ENCODE measurements around the gene SDHAF1.

Gene SDHAF1

GRCh38 chr19:36013280-36014011, 18.5 kb downstream of the SDHAF1 start:
- Histone ChIP-seq H3K9ac (ENCODE audit: low read length in 5 of 5) (peak overlapping the region; percentile 73 to 85 (median 81)), H3K4me3 (ENCODE audit: low read depth in 1 of 5, low read length in 5 of 5) (peak overlapping the region; percentile 74 to 93 (median 89)), H3K9me3 (ENCODE audit: control insufficient read depth in 5 of 5, low read length in 5 of 5) (no peaks in the 10 kb centered on the region), H3K4me1 (ENCODE audit: control insufficient read depth in 5 of 5, insufficient read depth in 5 of 5, low read length in 5 of 5) (peaks cover 4 to 34% (median 28%) of the 10 kb centered on the region in 5 donors), H3K36me3 (ENCODE audit: control insufficient read depth in 5 of 5, insufficient read depth in 5 of 5, low read length in 5 of 5) (peaks cover 0 to 18% (median 10%) of the 10 kb centered on the region in 5 donors), H3K27me3 (ENCODE audit: control insufficient read depth in 5 of 5, insufficient read depth in 4 of 5, low read length in 5 of 5) (no peaks in the 10 kb centered on the region), H3K27ac (ENCODE audit: low read depth, low read length) (peak overlapping the region; percentile 57)

GRCh38 chr19:36014012-36014924, 19.3 kb downstream of the SDHAF1 start, which contains the start of gene ALKBH6:
TSS of gene ALKBH6 (minus strand) at chr19:36014213. CDS start at chr19:36013397, 816 bp downstream.
- peak within 1 kb of the TSS; percentile 74 to 93 (median 89) for H3K4me3 ChIP-seq (ENCODE audit: low read depth in 1 of 5, low read length in 5 of 5)

GRCh38 chr19:36019061-36019670, 24.2 kb downstream of the SDHAF1 start:
- H3K27ac ChIP-seq (ENCODE audit: low read depth, low read length), result no peak overlapping the region
- H3K9me3 ChIP-seq (ENCODE audit: control insufficient read depth in 5 of 5, low read length in 5 of 5), result no peaks in the 10 kb centered on the region
- peaks cover 0 to 6% (median 6%) of the 10 kb centered on the region in 5 donors for H3K4me1 ChIP-seq (ENCODE audit: control insufficient read depth in 5 of 5, insufficient read depth in 5 of 5, low read length in 5 of 5)
- H3K27me3 ChIP-seq (ENCODE audit: control insufficient read depth in 5 of 5, insufficient read depth in 4 of 5, low read length in 5 of 5), result no peaks in the 10 kb centered on the region
- peaks cover 0 to 37% (median 19%) of the 10 kb centered on the region in 5 donors for H3K36me3 ChIP-seq (ENCODE audit: control insufficient read depth in 5 of 5, insufficient read depth in 5 of 5, low read length in 5 of 5)
- no peak overlapping the region for H3K4me3 ChIP-seq (ENCODE audit: low read depth in 1 of 5, low read length in 5 of 5)
- no peak overlapping the region for H3K9ac ChIP-seq (ENCODE audit: low read length in 5 of 5)

More at GRCh38 chr19:36014012-36014924, 19.3 kb downstream of the SDHAF1 start, which contains the start of gene ALKBH6:
- peaks cover 0 to 21% (median 10%) of the 10 kb centered on the region in 5 donors for H3K36me3 ChIP-seq (ENCODE audit: control insufficient read depth in 5 of 5, insufficient read depth in 5 of 5, low read length in 5 of 5)
- H3K4me1 ChIP-seq (ENCODE audit: control insufficient read depth in 5 of 5, insufficient read depth in 5 of 5, low read length in 5 of 5), result peaks cover 4 to 26% (median 21%) of the 10 kb centered on the region in 5 donors
- H3K9me3 ChIP-seq (ENCODE audit: control insufficient read depth in 5 of 5, low read length in 5 of 5), result no peaks in the 10 kb centered on the region
- peak within 1 kb of the TSS; percentile 57 for H3K27ac ChIP-seq (ENCODE audit: low read depth, low read length)
- peak within 1 kb of the TSS; percentile 73 to 85 (median 81) for H3K9ac ChIP-seq (ENCODE audit: low read length in 5 of 5)
- no peaks in the 10 kb centered on the region for H3K27me3 ChIP-seq (ENCODE audit: control insufficient read depth in 5 of 5, insufficient read depth in 4 of 5, low read length in 5 of 5)

- H3K9ac ChIP-seq (ENCODE audit: low read length in 5 of 5), result no peak overlapping the region
- peaks cover 0 to 43% (median 21%) of the 10 kb centered on the region in 5 donors for H3K36me3 ChIP-seq (ENCODE audit: control insufficient read depth in 5 of 5, insufficient read depth in 5 of 5, low read length in 5 of 5)
- no peak overlapping the region for H3K27ac ChIP-seq (ENCODE audit: low read depth, low read length)
- H3K9me3 ChIP-seq (ENCODE audit: control insufficient read depth in 5 of 5, low read length in 5 of 5), result no peaks in the 10 kb centered on the region
- H3K4me1 ChIP-seq (ENCODE audit: control insufficient read depth in 5 of 5, insufficient read depth in 5 of 5, low read length in 5 of 5), result no peaks in the 10 kb centered on the region
- no peaks in the 10 kb centered on the region for H3K27me3 ChIP-seq (ENCODE audit: control insufficient read depth in 5 of 5, insufficient read depth in 4 of 5, low read length in 5 of 5)
- H3K4me3 ChIP-seq (ENCODE audit: low read depth in 1 of 5, low read length in 5 of 5), result no peak overlapping the region
These were observed 28.4 kb downstream of the SDHAF1 start for GRCh38 chr19:36023432-36023831.

GRCh38 chr19:36025541-36025940, 30.6 kb downstream of the SDHAF1 start:
- H3K36me3 ChIP-seq (ENCODE audit: control insufficient read depth in 5 of 5, insufficient read depth in 5 of 5, low read length in 5 of 5), result peaks cover 0 to 39% (median 21%) of the 10 kb centered on the region in 5 donors
- no peaks in the 10 kb centered on the region for H3K27me3 ChIP-seq (ENCODE audit: control insufficient read depth in 5 of 5, insufficient read depth in 4 of 5, low read length in 5 of 5)
- H3K9me3 ChIP-seq (ENCODE audit: control insufficient read depth in 5 of 5, low read length in 5 of 5), result no peaks in the 10 kb centered on the region
- no peak overlapping the region for H3K9ac ChIP-seq (ENCODE audit: low read length in 5 of 5)
- no peak overlapping the region for H3K4me3 ChIP-seq (ENCODE audit: low read depth in 1 of 5, low read length in 5 of 5)
- H3K27ac ChIP-seq (ENCODE audit: low read depth, low read length), result no peak overlapping the region
- peaks cover 0 to 1% (median 0%) of the 10 kb centered on the region in 5 donors for H3K4me1 ChIP-seq (ENCODE audit: control insufficient read depth in 5 of 5, insufficient read depth in 5 of 5, low read length in 5 of 5)

- Histone ChIP-seq H3K36me3 (ENCODE audit: control insufficient read depth in 5 of 5, insufficient read depth in 5 of 5, low read length in 5 of 5) (peaks cover 0 to 39% (median 21%) of the 10 kb centered on the region in 5 donors), H3K27ac (ENCODE audit: low read depth, low read length) (no peak overlapping the region), H3K27me3 (ENCODE audit: control insufficient read depth in 5 of 5, insufficient read depth in 4 of 5, low read length in 5 of 5) (no peaks in the 10 kb centered on the region)
These were observed 31.3 kb downstream of the SDHAF1 start for GRCh38 chr19:36026091-36026876.

GRCh38 chr19:36027696-36028095, 32.7 kb downstream of the SDHAF1 start:
- Histone ChIP-seq H3K9me3 (ENCODE audit: control insufficient read depth in 5 of 5, low read length in 5 of 5) (no peaks in the 10 kb centered on the region), H3K4me1 (ENCODE audit: control insufficient read depth in 5 of 5, insufficient read depth in 5 of 5, low read length in 5 of 5) (peaks cover 0 to 20% (median 12%) of the 10 kb centered on the region in 5 donors), H3K27me3 (ENCODE audit: control insufficient read depth in 5 of 5, insufficient read depth in 4 of 5, low read length in 5 of 5) (no peaks in the 10 kb centered on the region), H3K9ac (ENCODE audit: low read length in 5 of 5) (no peak overlapping the region), H3K36me3 (ENCODE audit: control insufficient read depth in 5 of 5, insufficient read depth in 5 of 5, low read length in 5 of 5) (peaks cover 0 to 34% (median 21%) of the 10 kb centered on the region in 5 donors), H3K27ac (ENCODE audit: low read depth, low read length) (no peak overlapping the region), H3K4me3 (ENCODE audit: low read depth in 1 of 5, low read length in 5 of 5) (no peak overlapping the region)

More at GRCh38 chr19:36026091-36026876, 31.3 kb downstream of the SDHAF1 start:
- Histone ChIP-seq H3K4me3 (ENCODE audit: low read depth in 1 of 5, low read length in 5 of 5) (no peak overlapping the region), H3K9me3 (ENCODE audit: control insufficient read depth in 5 of 5, low read length in 5 of 5) (no peaks in the 10 kb centered on the region), H3K9ac (ENCODE audit: low read length in 5 of 5) (no peak overlapping the region), H3K4me1 (ENCODE audit: control insufficient read depth in 5 of 5, insufficient read depth in 5 of 5, low read length in 5 of 5) (peaks cover 0 to 6% (median 2%) of the 10 kb centered on the region in 5 donors)

- H3K9ac ChIP-seq (ENCODE audit: low read length in 5 of 5), result no peak overlapping the region
- H3K9me3 ChIP-seq (ENCODE audit: control insufficient read depth in 5 of 5, low read length in 5 of 5), result no peaks in the 10 kb centered on the region
- H3K27me3 ChIP-seq (ENCODE audit: control insufficient read depth in 5 of 5, insufficient read depth in 4 of 5, low read length in 5 of 5), result no peaks in the 10 kb centered on the region
- peaks cover 0 to 30% (median 17%) of the 10 kb centered on the region in 5 donors for H3K36me3 ChIP-seq (ENCODE audit: control insufficient read depth in 5 of 5, insufficient read depth in 5 of 5, low read length in 5 of 5)
- H3K4me1 ChIP-seq (ENCODE audit: control insufficient read depth in 5 of 5, insufficient read depth in 5 of 5, low read length in 5 of 5), result peaks cover 0 to 24% (median 16%) of the 10 kb centered on the region in 5 donors
- H3K27ac ChIP-seq (ENCODE audit: low read depth, low read length), result no peak overlapping the region
- H3K4me3 ChIP-seq (ENCODE audit: low read depth in 1 of 5, low read length in 5 of 5), result no peak overlapping the region
These were observed 33.5 kb downstream of the SDHAF1 start for GRCh38 chr19:36028313-36029041.
